Glutamatergic neuron (in vitro differentiated cells): Measurements from ENCODE around the gene NKIRAS2. TPM values are rescaled to one million over a fixed set of nuclear protein-coding genes. Genes with fewer than 3 reads are reported as not detected.
"Not testable (repeated sequence)": the region's sequence is repeated elsewhere in the genome, so short reads cannot be mapped to it uniquely, and the experiment has no call there.

Source experiments
- DNase-seq: peaks from one replicate; pipeline ENCODE4 v3.0.0; 2022
- H3K27ac Mint-ChIP-seq: one replicate; pipeline ENCODE4 v1.8.0; 2020; ENCODE audit warnings: mild to moderate bottlenecking, mixed read lengths, inconsistent platforms; ENCODE audit not compliant: unreplicated experiment
- H3K27me3 Mint-ChIP-seq: one replicate; pipeline ENCODE4 v1.8.0; 2020; ENCODE audit warnings: mild to moderate bottlenecking, moderate library complexity, mixed read lengths, inconsistent platforms; ENCODE audit not compliant: unreplicated experiment
- H3K36me3 Mint-ChIP-seq: one replicate; pipeline ENCODE4 v1.8.0; 2020; ENCODE audit warnings: mild to moderate bottlenecking, mixed read lengths, inconsistent platforms; ENCODE audit not compliant: unreplicated experiment
- H3K4me1 Mint-ChIP-seq: one replicate; pipeline ENCODE4 v1.8.0; 2020; ENCODE audit warnings: mild to moderate bottlenecking, low read depth, mixed read lengths, inconsistent platforms; ENCODE audit not compliant: unreplicated experiment
- H3K4me3 Mint-ChIP-seq: one replicate; pipeline ENCODE4 v1.8.0; 2020; ENCODE audit warnings: mild to moderate bottlenecking, mixed read lengths, inconsistent platforms; ENCODE audit not compliant: unreplicated experiment
- H3K9me3 Mint-ChIP-seq: one replicate; pipeline ENCODE4 v1.8.0; 2020; ENCODE audit warnings: mild to moderate bottlenecking, moderate library complexity, mixed read lengths, inconsistent platforms; ENCODE audit not compliant: unreplicated experiment
- CTCF ChIP-seq: fragments of 200-600 bp; sonication (generic); IDR thresholded peaks from one replicate; pipeline ENCODE4 v1.5.0; 2021; ENCODE audit not compliant: partially characterized antibody, unreplicated experiment
- total RNA-seq: library from RNA; stranded (reverse); fragmentation: NEBNext Ultra II Directional; extraction: Animal tissue kit (Norgen Biotek cat#: 25700); gene quantifications from one replicate; pipeline ENCODE4 v1.2.1, GENCODE V29; 2021; ENCODE audit not compliant: unreplicated experiment

NKIRAS2 gene
- total RNA-seq, 1 donor from 2014 or later, result 88.8 TPM

GRCh38 chr17:42018339-42018738 lies 1.6 kb upstream of the NKIRAS2 start:
- Mint-ChIP-seq H3K9me3 (peaks cover 12% of the 10 kb centered on the region), H3K36me3 (no peaks in the 10 kb centered on the region), H3K4me1 (peaks cover 21% of the 10 kb centered on the region), H3K27me3 (peaks cover 7% of the 10 kb centered on the region), H3K27ac (peak overlapping the region; percentile 88), H3K4me3 (peak overlapping the region; percentile 95)
- no peak for TF ChIP-seq CTCF
- no peak for DNase-seq

GRCh38 chr17:42018988-42019387 lies 902 bp upstream of the NKIRAS2 start:
- H3K4me1 Mint-ChIP-seq, result peaks cover 19% of the 10 kb centered on the region
- H3K27me3 Mint-ChIP-seq, result peaks cover 7% of the 10 kb centered on the region
- peak overlapping the region; percentile 95 for H3K4me3 Mint-ChIP-seq
- DNase-seq, result no peak
- H3K9me3 Mint-ChIP-seq, result peaks cover 12% of the 10 kb centered on the region
- peak overlapping the region; percentile 72 for H3K27ac Mint-ChIP-seq
- no peaks in the 10 kb centered on the region for H3K36me3 Mint-ChIP-seq
- TF ChIP-seq CTCF, result no peak

GRCh38 chr17:42020845-42021244 lies 955 bp downstream of the NKIRAS2 start:
- Mint-ChIP-seq H3K27ac (peak overlapping the region; percentile 90), H3K9me3 (peaks cover 12% of the 10 kb centered on the region), H3K4me3 (peak overlapping the region; percentile 94), H3K4me1 (peaks cover 19% of the 10 kb centered on the region)
- H3K36me3 Mint-ChIP-seq, DNase-seq, H3K27me3 Mint-ChIP-seq: not testable (repeated sequence)

GRCh38 chr17:42023524-42024349 lies 3.8 kb downstream of the NKIRAS2 start:
- no peak overlapping the region for H3K27ac Mint-ChIP-seq
- peaks cover 24% of the 10 kb centered on the region for H3K4me1 Mint-ChIP-seq
- DNase-seq, result no peak
- no peak for TF ChIP-seq CTCF
- peaks cover 11% of the 10 kb centered on the region for H3K27me3 Mint-ChIP-seq
- H3K36me3 Mint-ChIP-seq, result no peaks in the 10 kb centered on the region
- no peak overlapping the region for H3K4me3 Mint-ChIP-seq
- H3K9me3 Mint-ChIP-seq, result peaks cover 6% of the 10 kb centered on the region

- H3K27ac Mint-ChIP-seq, result no peak overlapping the region
- peaks cover 3% of the 10 kb centered on the region for H3K9me3 Mint-ChIP-seq
- H3K4me1 Mint-ChIP-seq, result peaks cover 22% of the 10 kb centered on the region
- peaks cover 8% of the 10 kb centered on the region for H3K27me3 Mint-ChIP-seq
- TF ChIP-seq CTCF, result peak; percentile 37
- no peak for DNase-seq
- H3K4me3 Mint-ChIP-seq, result peak overlapping the region; percentile 2
- H3K36me3 Mint-ChIP-seq, result no peaks in the 10 kb centered on the region
These were observed 5.3 kb downstream of the NKIRAS2 start for GRCh38 chr17:42025191-42025579.
